ENCODE results near the gene THSD7B.

DNA sequence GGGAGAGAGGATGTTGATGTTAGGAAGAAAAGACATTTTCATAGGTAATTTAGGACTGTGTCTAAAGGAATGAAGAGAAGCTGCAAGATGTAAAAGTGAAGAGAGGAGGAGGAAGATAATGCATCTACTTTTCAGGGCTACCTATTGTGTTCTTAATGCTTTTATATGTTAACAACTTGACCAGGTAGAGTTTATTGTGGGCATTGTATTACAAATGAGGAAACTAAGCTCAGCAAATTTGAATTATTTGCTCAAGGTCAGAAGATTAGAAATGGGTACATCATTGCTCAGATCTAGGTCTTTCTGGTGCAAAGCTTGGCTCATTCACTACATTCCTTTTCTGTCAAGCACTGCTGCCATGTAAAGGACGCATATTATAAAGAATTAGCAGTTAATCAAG is 441.7 kb downstream of the THSD7B start:
- TF ChIP-seq, protein P1, sequence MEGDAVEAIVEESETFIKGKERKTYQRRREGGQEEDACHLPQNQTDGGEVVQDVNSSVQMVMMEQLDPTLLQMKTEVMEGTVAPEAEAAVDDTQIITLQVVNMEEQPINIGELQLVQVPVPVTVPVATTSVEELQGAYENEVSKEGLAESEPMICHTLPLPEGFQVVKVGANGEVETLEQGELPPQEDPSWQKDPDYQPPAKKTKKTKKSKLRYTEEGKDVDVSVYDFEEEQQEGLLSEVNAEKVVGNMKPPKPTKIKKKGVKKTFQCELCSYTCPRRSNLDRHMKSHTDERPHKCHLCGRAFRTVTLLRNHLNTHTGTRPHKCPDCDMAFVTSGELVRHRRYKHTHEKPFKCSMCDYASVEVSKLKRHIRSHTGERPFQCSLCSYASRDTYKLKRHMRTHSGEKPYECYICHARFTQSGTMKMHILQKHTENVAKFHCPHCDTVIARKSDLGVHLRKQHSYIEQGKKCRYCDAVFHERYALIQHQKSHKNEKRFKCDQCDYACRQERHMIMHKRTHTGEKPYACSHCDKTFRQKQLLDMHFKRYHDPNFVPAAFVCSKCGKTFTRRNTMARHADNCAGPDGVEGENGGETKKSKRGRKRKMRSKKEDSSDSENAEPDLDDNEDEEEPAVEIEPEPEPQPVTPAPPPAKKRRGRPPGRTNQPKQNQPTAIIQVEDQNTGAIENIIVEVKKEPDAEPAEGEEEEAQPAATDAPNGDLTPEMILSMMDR (IDR thresholded peaks at IDR 0.05; ENCODE audit: low read length), result no peak
- TF ChIP-seq EZH2 (IDR thresholded peaks at IDR 0.05; ENCODE audit: borderline replicate concordance, low read length), result no peak
